Activated CD8-positive, alpha-beta memory T cell treated with anti-CD3 and anti-CD28 coated beads for 1 hour (primary cell): ENCODE data around the gene ARRDC5.
"Not testable (repeated sequence)": the region's sequence is repeated elsewhere in the genome, so short reads cannot be mapped to it uniquely, and the experiment has no call there.

Source experiments
- DNase-seq, 2 donors: peaks; one replicate each; pipeline ENCODE4 v3.0.0-alpha.2; 2020; ENCODE audit warnings: low read depth in 1 of 2; ENCODE audit errors: extremely low read depth in 1 of 2

ARRDC5 gene

DNA sequence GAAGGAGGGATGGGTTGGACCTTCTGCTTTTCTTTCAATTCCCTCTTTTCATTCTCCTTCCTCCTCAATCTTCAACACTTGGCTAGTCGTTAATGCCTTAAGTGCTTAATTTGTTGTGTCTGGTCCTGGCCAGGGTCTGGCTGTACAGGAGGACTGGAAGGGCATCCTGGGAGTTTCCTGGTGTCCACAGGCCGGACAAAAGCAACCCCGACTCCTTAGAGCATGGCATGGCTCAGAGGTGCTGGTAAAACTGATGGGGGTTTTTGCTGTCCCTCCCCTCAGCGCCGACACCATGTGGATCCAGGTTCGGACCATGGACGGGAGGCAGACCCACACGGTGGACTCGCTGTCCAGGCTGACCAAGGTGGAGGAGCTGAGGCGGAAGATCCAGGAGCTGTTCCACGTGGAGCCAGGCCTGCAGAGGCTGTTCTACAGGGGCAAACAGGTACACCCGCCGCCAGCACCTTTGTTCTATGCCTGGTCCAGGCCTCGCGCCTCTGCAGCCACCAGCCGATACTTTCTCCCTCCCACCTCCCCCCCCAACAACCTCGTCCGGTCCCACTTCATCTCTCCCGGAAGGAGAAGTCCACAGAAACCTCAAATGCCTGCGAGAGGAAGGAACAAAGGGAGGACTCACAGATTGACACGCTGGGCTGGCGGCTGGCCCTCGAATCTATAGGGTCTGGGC is 8.0 kb upstream of the ARRDC5 start:
- DNase-seq, result no peak

DNA sequence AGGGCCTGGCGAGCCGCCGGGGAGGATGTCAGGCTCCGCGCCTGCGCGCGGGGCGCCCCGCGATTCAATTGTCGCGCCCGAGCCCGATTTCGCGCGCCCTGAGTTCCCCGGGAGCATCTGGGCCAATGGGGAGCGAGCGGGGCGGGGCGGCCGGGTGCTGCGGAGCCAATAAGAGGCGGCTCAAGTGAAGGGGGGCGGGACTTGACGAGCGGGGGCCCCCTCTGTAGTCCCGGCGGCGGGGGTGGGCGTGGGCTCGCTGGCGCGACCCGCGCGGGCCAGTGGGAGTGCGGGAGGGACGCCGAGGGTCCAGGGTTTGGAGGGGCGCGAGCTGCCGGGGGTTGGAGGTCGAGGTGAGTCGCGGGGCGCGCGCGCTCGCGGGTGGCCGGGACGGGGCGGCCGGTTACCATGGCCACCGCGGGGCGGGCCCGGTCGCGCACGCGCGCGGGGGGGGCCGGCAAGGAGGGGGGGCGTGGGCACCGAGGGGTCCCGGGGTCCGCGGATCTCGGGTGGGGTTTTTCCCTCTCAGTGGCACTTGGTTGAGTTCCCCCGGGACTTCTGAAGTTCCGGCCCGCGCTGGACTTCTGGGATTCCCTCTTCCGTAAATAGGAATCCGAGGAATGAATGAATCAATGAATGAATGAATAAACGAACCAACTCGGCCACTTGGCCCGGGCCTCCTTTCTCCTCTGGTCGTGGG is 7.3 kb upstream of the ARRDC5 start:
- peak; percentile 83 to 90 for DNase-seq

- DNase-seq, result no peak
Measured at GRCh38 chr19:4909156-4909896, 6.6 kb upstream of the ARRDC5 start, which contains the start of gene UHRF1. Gene UHRF1 (plus strand): TSS chr19:4909501. CDS start chr19:4910886, 1,385 bp downstream.

DNA sequence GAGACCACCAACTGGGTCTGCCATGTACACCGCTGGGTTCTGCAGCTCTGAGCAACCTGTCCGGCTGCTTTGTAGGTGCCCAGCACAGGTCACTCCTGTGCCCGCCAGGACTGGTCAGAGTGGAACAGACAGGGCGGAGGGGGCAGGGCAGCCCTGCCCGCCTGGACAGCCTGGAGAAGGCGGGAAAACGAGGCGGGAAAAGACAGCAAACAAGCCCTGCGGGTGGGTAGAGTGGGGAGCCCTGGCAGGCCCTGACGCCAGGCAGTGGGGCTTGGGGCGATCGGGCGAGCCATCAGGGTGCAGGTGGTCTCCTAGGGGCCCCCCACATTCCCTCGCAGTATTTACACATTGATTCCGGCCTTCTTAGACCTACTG is 6.1 kb upstream of the ARRDC5 start:
- DNase-seq, result no peak

DNA sequence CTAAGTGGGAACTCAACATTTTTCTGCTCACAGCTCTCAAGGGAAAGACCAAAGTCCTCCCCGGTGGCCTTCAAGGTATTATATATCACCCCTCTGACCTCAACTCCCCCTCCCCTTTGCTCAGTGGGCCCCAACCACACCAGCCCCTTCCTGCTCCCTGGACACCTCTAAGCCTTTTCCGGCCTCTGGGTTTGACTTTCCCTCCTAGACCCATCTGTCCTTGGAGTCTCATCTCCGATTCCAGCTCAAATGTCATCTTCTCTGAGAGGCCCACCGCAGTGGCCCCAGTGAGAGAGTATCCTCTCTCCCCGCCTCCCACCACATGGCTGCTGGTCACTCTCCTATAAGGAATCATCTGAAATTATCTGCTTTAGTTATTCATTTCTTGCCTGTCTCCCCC is 5.7 kb upstream of the ARRDC5 start:
- no peak for DNase-seq

DNA sequence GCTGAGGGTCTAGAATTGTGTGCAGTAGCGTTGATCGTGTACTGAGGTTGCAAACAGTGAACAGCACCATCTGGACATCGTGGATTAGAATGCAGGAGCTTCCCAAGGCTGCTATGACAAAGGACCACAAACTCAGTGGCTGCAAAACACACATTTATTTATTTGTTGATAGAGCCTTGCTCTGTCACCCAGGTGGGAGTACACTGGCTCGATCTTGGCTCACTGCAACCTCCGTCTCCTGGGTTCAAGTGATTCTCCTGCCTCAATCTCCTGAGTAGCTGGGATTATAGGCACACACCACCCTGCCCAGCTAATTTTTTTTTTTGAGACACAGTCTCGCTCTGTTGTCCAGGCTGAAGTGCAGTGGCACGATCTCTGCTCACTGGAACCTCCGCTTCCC is 4.3 kb upstream of the ARRDC5 start:
- no peak for DNase-seq

DNA sequence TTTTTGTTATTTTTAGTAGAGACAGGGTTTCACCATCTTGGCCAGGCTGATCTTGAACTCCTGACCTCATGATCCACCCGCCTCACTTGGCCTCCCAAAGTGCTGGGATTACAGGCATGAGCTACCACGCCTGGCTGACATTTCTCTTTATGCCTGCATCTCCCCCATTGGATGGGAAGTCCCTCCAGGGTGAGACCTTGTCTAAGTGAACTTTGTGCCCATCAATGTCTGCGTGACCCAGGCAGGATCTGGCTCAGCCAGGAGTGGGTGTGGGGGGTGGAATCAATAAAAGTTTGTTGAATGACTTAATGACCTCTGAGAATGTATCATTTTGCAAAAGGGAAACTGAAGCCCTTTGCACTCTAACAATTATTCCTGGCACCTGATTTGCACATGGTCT is 1.8 kb upstream of the ARRDC5 start:
- no peak for DNase-seq

GRCh38 chr19:4900879-4901278 is 1.8 kb downstream of the ARRDC5 start:
- DNase-seq, result not testable (repeated sequence)

DNA sequence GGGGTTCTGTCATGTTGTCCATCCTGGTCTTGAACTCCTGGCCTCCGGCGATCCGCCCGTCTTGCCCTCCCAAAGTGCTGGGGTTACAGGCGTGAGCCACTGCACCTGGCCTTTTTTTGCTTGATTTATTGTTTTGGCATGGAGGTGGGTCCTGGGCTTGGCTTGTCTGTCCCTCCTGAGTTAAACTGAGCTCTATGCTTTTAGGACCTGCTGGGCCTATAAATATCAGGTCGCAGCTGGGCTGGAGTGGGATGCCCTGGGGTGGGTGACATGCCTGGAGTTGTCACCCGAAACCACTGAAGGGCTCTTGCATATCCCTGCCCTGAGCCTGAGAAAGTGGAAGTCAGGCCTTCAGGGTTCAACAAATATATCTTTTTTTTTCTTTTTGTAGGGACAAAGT is 5.5 kb downstream of the ARRDC5 start:
- no peak for DNase-seq

- DNase-seq, result no peak
Measured at GRCh38 chr19:4896372-4896771, 6.3 kb downstream of the ARRDC5 start.

GRCh38 chr19:4892962-4893361 is 9.7 kb downstream of the ARRDC5 start:
- not testable (repeated sequence) for DNase-seq

DNA sequence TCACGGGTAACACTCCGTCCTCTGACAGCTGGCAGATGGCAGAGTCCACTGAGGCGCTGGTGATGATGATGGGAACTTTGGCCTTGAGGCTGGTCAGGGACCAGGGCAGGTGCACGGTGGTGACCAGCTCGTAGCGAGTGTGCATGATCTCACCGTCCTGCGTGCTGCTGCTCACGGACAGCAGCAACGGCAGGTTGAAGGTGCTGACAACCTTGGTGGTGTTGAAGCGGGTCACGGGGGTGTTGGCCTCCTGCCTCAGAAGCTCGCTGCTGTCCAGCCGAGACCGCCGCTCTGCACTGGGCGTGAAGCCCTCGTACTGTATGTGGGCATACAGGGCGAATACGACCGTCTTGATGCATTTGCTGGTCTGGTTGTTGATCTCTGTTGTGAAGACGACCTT is 11.6 kb downstream of the ARRDC5 start:
- no peak for DNase-seq

DNA sequence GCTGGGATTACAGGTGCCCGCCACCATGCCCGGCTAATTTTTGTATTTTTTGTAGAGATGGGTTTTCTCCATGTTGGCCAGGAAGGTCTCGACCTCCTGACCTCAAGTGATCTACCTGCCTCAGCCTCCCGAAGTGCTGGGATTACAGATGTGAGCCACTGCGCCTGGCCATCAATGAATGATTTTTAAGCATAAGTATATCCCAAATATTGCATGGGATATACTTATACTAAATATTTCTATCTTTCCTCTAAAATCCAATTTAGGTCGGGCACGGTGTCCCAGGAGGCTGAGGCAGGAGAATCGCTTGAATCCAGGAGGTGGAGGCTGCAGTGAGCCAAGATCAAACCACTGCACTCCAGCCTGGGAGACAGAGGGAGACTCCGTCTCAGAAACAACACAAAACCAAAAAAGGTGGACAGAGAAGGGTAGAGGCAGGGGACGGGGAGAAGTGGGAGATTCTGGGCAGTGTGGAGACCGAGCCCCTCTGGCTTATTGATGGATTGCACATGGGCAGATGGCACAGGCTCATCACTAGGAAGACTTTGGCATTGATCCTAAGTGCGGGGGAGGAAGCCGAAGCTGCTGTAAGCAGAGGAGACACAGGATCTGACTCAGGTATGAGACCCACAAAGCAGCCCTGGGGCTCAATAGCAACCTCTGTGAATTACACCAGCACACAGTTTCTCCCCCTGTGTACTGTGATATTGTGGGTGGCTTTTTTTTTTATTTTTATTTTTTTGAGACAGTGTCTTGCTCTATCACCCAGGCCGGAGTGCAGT is 13.5 kb downstream of the ARRDC5 start:
- no peak for DNase-seq

- DNase-seq, result not testable (repeated sequence)
Measured at GRCh38 chr19:4887803-4888202, 14.9 kb downstream of the ARRDC5 start.

DNA sequence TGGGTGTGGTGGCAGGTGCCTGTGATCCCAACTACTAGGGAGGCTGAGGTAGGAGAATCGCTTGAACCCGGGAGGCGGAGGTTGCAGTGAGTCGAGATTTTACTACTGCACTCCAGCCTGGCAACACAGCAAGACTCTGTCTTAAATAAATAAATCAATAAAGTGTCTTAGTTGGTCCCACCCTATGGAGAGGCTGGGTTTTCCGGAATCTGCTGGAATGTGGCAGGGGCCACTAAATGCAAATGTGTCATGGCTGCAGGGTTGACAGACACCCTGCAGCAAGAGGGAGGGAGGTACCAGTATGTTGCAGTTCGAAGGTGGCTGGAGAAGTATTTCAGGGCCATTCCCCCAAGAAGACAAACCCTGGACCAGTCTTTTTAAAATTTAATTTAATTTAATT is 17.7 kb downstream of the ARRDC5 start:
- not testable (repeated sequence) for DNase-seq

DNA sequence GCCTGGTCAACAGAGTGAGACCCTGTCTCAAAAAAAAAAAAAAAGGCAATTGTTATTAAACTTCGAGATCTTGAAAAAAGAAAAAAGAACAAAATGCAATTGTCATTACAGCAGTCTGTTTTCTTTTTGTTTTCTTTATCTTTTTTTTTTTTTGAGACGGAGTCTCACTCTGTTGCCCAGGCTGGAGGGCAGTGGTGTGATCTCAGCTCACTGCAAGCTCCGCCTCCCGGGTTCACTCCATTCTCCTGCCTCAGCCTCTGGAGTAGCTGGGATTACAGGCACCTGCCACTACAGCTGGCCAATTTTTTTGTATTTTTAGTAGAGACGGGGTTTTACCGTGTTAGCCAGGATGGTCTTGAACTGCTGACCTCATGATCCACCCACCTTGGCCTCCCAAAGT is 19.8 kb downstream of the ARRDC5 start:
- not testable (repeated sequence) for DNase-seq

- DNase-seq, result no peak
Measured at GRCh38 chr19:4879041-4879440, 23.7 kb downstream of the ARRDC5 start.

DNA sequence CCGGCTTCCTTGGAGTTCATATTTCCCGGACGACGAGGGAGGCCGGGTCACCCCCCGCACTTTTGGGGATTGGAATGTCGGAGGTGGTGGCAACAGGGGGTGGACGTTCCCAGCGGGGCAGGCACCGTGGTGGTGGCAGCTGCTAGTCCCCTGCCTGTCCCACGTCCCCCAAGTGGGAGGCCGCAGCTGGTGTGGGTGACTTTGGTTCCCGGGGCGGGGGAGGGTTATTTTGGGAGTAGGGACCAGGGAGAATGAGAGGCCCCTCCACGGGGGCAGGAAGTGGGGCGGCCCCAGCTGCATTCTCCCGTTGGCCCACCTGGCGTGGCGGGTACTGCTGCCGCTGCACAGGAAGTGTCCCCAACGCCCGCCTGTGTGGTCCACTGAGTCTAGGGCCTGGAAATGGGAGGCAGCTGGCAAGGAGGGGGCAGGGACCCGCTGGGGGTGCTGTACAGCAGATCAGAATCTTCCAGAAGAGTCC is 24.2 kb downstream of the ARRDC5 start:
- DNase-seq, result no peak

GRCh38 chr19:4877753-4878490 is 24.8 kb downstream of the ARRDC5 start:
- DNase-seq, result no peak

DNA sequence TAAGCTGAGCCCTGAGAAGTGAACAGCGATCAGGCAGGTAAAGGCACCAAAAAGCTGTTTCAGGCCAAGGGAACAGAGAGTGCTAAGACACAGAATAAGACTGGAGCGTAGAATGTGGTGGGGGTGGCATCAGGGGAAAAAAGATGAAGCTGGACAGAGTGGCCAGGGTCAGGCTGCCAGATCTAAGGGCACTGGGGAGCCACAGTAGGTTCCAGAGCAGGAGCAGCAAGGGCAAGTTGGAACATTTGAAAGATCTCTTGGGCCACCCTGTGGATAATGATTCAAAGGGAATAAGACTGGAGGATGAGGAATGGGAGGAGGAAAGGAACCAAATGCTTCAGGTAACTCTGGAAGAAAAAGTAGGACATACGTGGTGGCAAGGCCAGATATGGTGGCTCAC is 28.8 kb downstream of the ARRDC5 start:
- DNase-seq, result no peak
